DMS114 treated with DMSO at 0.1 percent for 48 hours (cell line): ENCODE data around the gene DND1.
"Not testable (repeated sequence)": the region's sequence is repeated elsewhere in the genome, so short reads cannot be mapped to it uniquely, and the experiment has no call there.

Source experiments
- DNase-seq: peaks from one replicate; lab custom pipeline; 2025; ENCODE audit not compliant: unreplicated experiment; lab: John Stamatoyannopoulos, UW

Gene DND1

GRCh38 chr5:140631831-140632365, 41.5 kb downstream of the DND1 start:
- no peak for DNase-seq

- DNase-seq = no peak
Measured at GRCh38 chr5:140631036-140631417, 42.3 kb downstream of the DND1 start.

- no peak for DNase-seq
Measured at GRCh38 chr5:140630292-140631035, 42.9 kb downstream of the DND1 start.

- no peak for DNase-seq
Measured at GRCh38 chr5:140628711-140629110, 44.7 kb downstream of the DND1 start.

- DNase-seq = no peak
Measured at GRCh38 chr5:140627972-140628371, 45.4 kb downstream of the DND1 start.

GRCh38 chr5:140624886-140625285, 48.5 kb downstream of the DND1 start:
- DNase-seq = not testable (repeated sequence)

- not testable (repeated sequence) for DNase-seq
Measured at GRCh38 chr5:140623061-140623460, 50.3 kb downstream of the DND1 start.

- DNase-seq = no peak
Measured at GRCh38 chr5:140622301-140622700, 51.1 kb downstream of the DND1 start.
